SH-SY5Y (cell line): ENCODE results near the gene TPSAB1.
"Not testable (repeated sequence)": the region's sequence is repeated elsewhere in the genome, so short reads cannot be mapped to it uniquely, and the experiment has no call there.

Source experiments
- GATA2 ChIP-seq: IDR thresholded peaks from 2 replicates; pipeline ENCODE4 v1.6.1; 2011; ENCODE audit warnings: mild to moderate bottlenecking, low read depth, low read length
- GATA3 ChIP-seq: IDR thresholded peaks from 2 replicates; pipeline ENCODE4 v1.6.1; 2011; ENCODE audit warnings: low read depth, mild to moderate bottlenecking, low read length, moderate library complexity

TPSAB1 gene

GRCh38 chr16:1240436-1240835, at the start of gene TPSAB1:
TPSAB1 (plus strand) TSS chr16:1240705; CDS start chr16:1240939, 234 bp downstream.
- TF ChIP-seq GATA3, GATA2: not testable (repeated sequence)

GRCh38 chr16:1192384-1193073, 48.0 kb upstream of the TPSAB1 start:
- TF ChIP-seq GATA2 (no peak), GATA3 (no peak)

GRCh38 chr16:1193143-1193824, 47.2 kb upstream of the TPSAB1 start:
- no peak for TF ChIP-seq GATA2
- TF ChIP-seq GATA3: no peak

- TF ChIP-seq GATA2 (no peak), GATA3 (no peak)
Measured at GRCh38 chr16:1193825-1194581, 46.5 kb upstream of the TPSAB1 start.

- TF ChIP-seq GATA3 (no peak), GATA2 (no peak)
Measured at GRCh38 chr16:1194665-1195392, 45.7 kb upstream of the TPSAB1 start.

GRCh38 chr16:1195393-1195666, 45.2 kb upstream of the TPSAB1 start:
- TF ChIP-seq GATA2: no peak
- no peak for TF ChIP-seq GATA3

GRCh38 chr16:1196494-1196893, 44.0 kb upstream of the TPSAB1 start:
- TF ChIP-seq GATA3: no peak

GRCh38 chr16:1197237-1197866, 43.2 kb upstream of the TPSAB1 start:
- TF ChIP-seq GATA3 (no peak), GATA2 (no peak)

GRCh38 chr16:1198194-1198593, 42.3 kb upstream of the TPSAB1 start:
- TF ChIP-seq GATA3 (no peak), GATA2 (no peak)

GRCh38 chr16:1199347-1200013, 41.0 kb upstream of the TPSAB1 start:
- TF ChIP-seq GATA3: no peak
- TF ChIP-seq GATA2: no peak

- TF ChIP-seq GATA3 (no peak), GATA2 (no peak)
Measured at GRCh38 chr16:1200014-1200627, 40.4 kb upstream of the TPSAB1 start.

GRCh38 chr16:1201444-1201843, 39.1 kb upstream of the TPSAB1 start:
- TF ChIP-seq GATA2 (no peak), GATA3 (no peak)

GRCh38 chr16:1202274-1202673, 38.2 kb upstream of the TPSAB1 start:
- no peak for TF ChIP-seq GATA2
